ENCODE measurements around the gene MTHFD2L. TPM values are rescaled to one million over a fixed set of nuclear protein-coding genes. Genes with fewer than 3 reads are reported as not detected.

MTHFD2L gene
- total RNA-seq, 1 experiment from 2014 or later = 11.6 TPM

- intact Hi-C loops (cut with micrococcal nuclease; ENCODE audit: unreplicated experiment) = no loop called here
- no peaks in the 10 kb centered on the region for H3K27me3 Mint-ChIP-seq (ENCODE audit: insufficient read depth, unreplicated experiment)
- no peaks in the 10 kb centered on the region for H3K36me3 ChIP-seq (ENCODE audit: control insufficient read depth, insufficient read depth, low read length)
- DNase-seq = no peak
- H3K36me3 Mint-ChIP-seq (ENCODE audit: insufficient read depth, unreplicated experiment) = no peaks in the 10 kb centered on the region
- ChIA-PET CTCF (no interaction called here), POLR2A (no interaction called here)
- H3K9me3 Mint-ChIP-seq (ENCODE audit: unreplicated experiment) = no peaks in the 10 kb centered on the region
- H3K27ac Mint-ChIP-seq (ENCODE audit: unreplicated experiment) = no peak overlapping the region
- TF ChIP-seq CTCF (IDR thresholded peaks at IDR 0.05; ENCODE audit: insufficient read depth in 1 of 2, low read depth in 1 of 2, low read length in 1 of 2, severe bottlenecking in 1 of 2, unreplicated experiment in 1 of 2) = no peak
- H3K9me3 ChIP-seq = no peaks in the 10 kb centered on the region
- H3K4me3 Mint-ChIP-seq (ENCODE audit: unreplicated experiment) = no peak overlapping the region
- no peaks in the 10 kb centered on the region for H3K4me1 ChIP-seq
- no peaks in the 10 kb centered on the region for H3K4me1 Mint-ChIP-seq (ENCODE audit: low read depth, unreplicated experiment)
- H3K4me3 ChIP-seq (ENCODE audit: low read depth, low read length) = no peak overlapping the region
- BruUV-seq (replicated peaks) = no TSS peak
- no peaks in the 10 kb centered on the region for H3K27me3 ChIP-seq (replicated peaks; ENCODE audit: control insufficient read depth, insufficient read depth, low read length)
Observed at GRCh38 chr4:74292111-74292870, 134.4 kb downstream of the MTHFD2L start.

GRCh38 chr4:74293558-74293957, 135.6 kb downstream of the MTHFD2L start:
- Mint-ChIP-seq H3K4me3 (ENCODE audit: unreplicated experiment) (no peak overlapping the region), H3K27me3 (ENCODE audit: insufficient read depth, unreplicated experiment) (no peaks in the 10 kb centered on the region), H3K27ac (ENCODE audit: unreplicated experiment) (no peak overlapping the region), H3K4me1 (ENCODE audit: low read depth, unreplicated experiment) (no peaks in the 10 kb centered on the region), H3K9me3 (ENCODE audit: unreplicated experiment) (no peaks in the 10 kb centered on the region), H3K36me3 (ENCODE audit: insufficient read depth, unreplicated experiment) (no peaks in the 10 kb centered on the region)
- Histone ChIP-seq H3K27me3 (replicated peaks; ENCODE audit: control insufficient read depth, insufficient read depth, low read length) (no peaks in the 10 kb centered on the region), H3K4me1 (no peaks in the 10 kb centered on the region), H3K4me3 (ENCODE audit: low read depth, low read length) (no peak overlapping the region), H3K9me3 (no peaks in the 10 kb centered on the region), H3K36me3 (ENCODE audit: control insufficient read depth, insufficient read depth, low read length) (no peaks in the 10 kb centered on the region)
- BruUV-seq (replicated peaks) = no TSS peak
- CTCF ChIA-PET = no interaction called here
- DNase-seq = no peak
- TF ChIP-seq CTCF (IDR thresholded peaks at IDR 0.05; ENCODE audit: insufficient read depth in 1 of 2, low read depth in 1 of 2, low read length in 1 of 2, severe bottlenecking in 1 of 2, unreplicated experiment in 1 of 2) = no peak
- POLR2A ChIA-PET = no interaction called here
- intact Hi-C loops (cut with micrococcal nuclease; ENCODE audit: unreplicated experiment) = no loop called here

DNA sequence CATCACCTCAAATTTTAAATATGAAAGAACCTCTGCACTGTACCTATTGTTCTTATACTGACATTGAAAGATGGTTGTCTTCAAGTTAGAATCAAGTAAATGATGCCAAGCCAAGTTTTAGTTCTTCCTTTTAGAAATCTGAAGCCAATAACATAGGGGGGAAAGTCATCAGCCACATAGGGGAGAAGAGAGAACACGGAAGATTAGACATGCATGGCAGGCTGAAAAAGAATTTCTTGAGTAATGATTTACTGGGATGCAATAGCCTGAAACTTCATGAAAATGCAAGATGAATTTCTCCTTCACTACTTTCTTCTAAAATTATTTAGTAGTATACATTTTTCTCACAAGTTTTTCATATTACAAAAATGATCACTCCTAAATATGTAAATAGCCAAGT, 136.8 kb downstream of the MTHFD2L start:
- ChIA-PET POLR2A (no interaction called here), CTCF (no interaction called here)
- Mint-ChIP-seq H3K4me3 (ENCODE audit: unreplicated experiment) (no peak overlapping the region), H3K4me1 (ENCODE audit: low read depth, unreplicated experiment) (no peaks in the 10 kb centered on the region), H3K27ac (ENCODE audit: unreplicated experiment) (no peak overlapping the region), H3K27me3 (ENCODE audit: insufficient read depth, unreplicated experiment) (no peaks in the 10 kb centered on the region), H3K9me3 (ENCODE audit: unreplicated experiment) (no peaks in the 10 kb centered on the region), H3K36me3 (ENCODE audit: insufficient read depth, unreplicated experiment) (no peaks in the 10 kb centered on the region)
- Histone ChIP-seq H3K4me1 (no peaks in the 10 kb centered on the region), H3K27me3 (replicated peaks; ENCODE audit: control insufficient read depth, insufficient read depth, low read length) (no peaks in the 10 kb centered on the region), H3K9me3 (no peaks in the 10 kb centered on the region), H3K4me3 (ENCODE audit: low read depth, low read length) (no peak overlapping the region), H3K36me3 (ENCODE audit: control insufficient read depth, insufficient read depth, low read length) (no peaks in the 10 kb centered on the region)
- intact Hi-C loops (cut with micrococcal nuclease; ENCODE audit: unreplicated experiment) = no loop called here
- DNase-seq = no peak
- TF ChIP-seq CTCF (IDR thresholded peaks at IDR 0.05; ENCODE audit: insufficient read depth in 1 of 2, low read depth in 1 of 2, low read length in 1 of 2, severe bottlenecking in 1 of 2, unreplicated experiment in 1 of 2) = no peak
- BruUV-seq (replicated peaks) = no TSS peak
